Thymus (tissue), 11 donors: ENCODE measurements around the gene CTTN. TPM values are rescaled to one million over a fixed set of nuclear protein-coding genes. Genes with fewer than 3 reads are reported as not detected.

Experiments
- DNase-seq, 9 donors: peaks; one replicate each; pipeline ENCODE4 v3.0.0-alpha.2; 2013; ENCODE audit warnings: low spot score in 9 of 9, low read depth in 6 of 9, missing footprints in 1 of 9
- H3K27ac ChIP-seq, 2 donors: one replicate each; pipeline ENCODE4 v1.5.1; 2013; ENCODE audit warnings: control low read depth in 1 of 2, low read depth in 1 of 2, low read length in 1 of 2, mild to moderate bottlenecking in 1 of 2, moderate library complexity in 1 of 2
- H3K27me3 ChIP-seq, 2 donors: one replicate each; pipeline ENCODE4 v1.5.1; 2013; ENCODE audit warnings: low read length in 1 of 2; ENCODE audit not compliant: control insufficient read depth in 2 of 2, insufficient read depth in 1 of 2
- H3K36me3 ChIP-seq, 2 donors: one replicate each; pipeline ENCODE4 v1.5.1; 2013; ENCODE audit warnings: low read length in 1 of 2, mild to moderate bottlenecking in 1 of 2, moderate library complexity in 1 of 2; ENCODE audit not compliant: control insufficient read depth in 2 of 2, insufficient read depth in 2 of 2
- H3K4me1 ChIP-seq, 2 donors: one replicate each; pipeline ENCODE4 v1.5.1; 2013; ENCODE audit warnings: low read length in 2 of 2; ENCODE audit not compliant: control insufficient read depth in 2 of 2, insufficient read depth in 2 of 2
- H3K4me3 ChIP-seq, 2 donors: one replicate each; pipeline ENCODE4 v1.5.1; 2013; ENCODE audit warnings: low read length in 2 of 2, control low read depth in 1 of 2, mild to moderate bottlenecking in 1 of 2
- H3K9me3 ChIP-seq, 2 donors: one replicate each; pipeline ENCODE4 v1.5.1; 2013; ENCODE audit warnings: low read length in 1 of 2, mild to moderate bottlenecking in 1 of 2; ENCODE audit not compliant: control insufficient read depth in 2 of 2, insufficient read depth in 1 of 2
- WGBS: extraction: QIAGEN DNeasy Blood & Tissue Kit; methylation state at CpG from one replicate; pipeline ENCODE4 v1.1.7; 2013; 5-methylcytosine and 5-hydroxymethylcytosine counted together
- polyA plus RNA-seq: library from polyadenylated mRNA; stranded (reverse); fragments of 200-250 nt; gene quantifications from one replicate; pipeline ENCODE4 v1.2.3, GENCODE V29; 2013
- total RNA-seq: library from RNA; stranded (reverse); fragments of 120-200 nt; gene quantifications from one replicate; pipeline ENCODE4 v1.2.4, GENCODE V29; 2013
- donor health status: healthy.

The CTTN gene
- total and polyA plus RNA-seq, 2 donors: 31.4 to 65.5 TPM

DNA sequence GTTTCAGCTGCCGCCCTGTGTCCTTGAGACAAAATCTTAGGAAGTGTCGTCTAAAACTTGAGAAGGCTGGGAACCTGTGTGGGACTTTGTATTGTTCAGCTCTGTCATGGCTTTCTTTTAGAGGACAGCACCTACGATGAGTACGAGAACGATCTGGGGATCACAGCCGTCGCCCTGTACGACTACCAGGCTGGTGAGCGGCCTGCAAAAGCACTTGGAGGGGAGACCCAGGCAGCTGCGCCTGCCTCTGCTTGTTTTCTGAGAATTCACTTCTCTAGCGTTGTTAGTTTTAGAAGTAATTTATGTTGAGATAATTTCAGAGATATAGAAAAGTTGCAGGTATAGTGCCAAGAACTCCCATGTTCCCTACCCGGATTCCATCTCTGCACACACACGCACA, 35.2 kb downstream of the CTTN start:
- H3K9me3 ChIP-seq: no peaks in the 10 kb centered on the region
- no peak for DNase-seq
- no peak overlapping the region for H3K4me3 ChIP-seq
- H3K27me3 ChIP-seq: no peaks in the 10 kb centered on the region
- H3K4me1 ChIP-seq: no peaks in the 10 kb centered on the region
- peaks cover 8 to 18% of the 10 kb centered on the region in 2 donors for H3K36me3 ChIP-seq
- H3K27ac ChIP-seq: no peak overlapping the region
- 93% methylated on average over 13 of the region's 13 CpGs for WGBS

DNA sequence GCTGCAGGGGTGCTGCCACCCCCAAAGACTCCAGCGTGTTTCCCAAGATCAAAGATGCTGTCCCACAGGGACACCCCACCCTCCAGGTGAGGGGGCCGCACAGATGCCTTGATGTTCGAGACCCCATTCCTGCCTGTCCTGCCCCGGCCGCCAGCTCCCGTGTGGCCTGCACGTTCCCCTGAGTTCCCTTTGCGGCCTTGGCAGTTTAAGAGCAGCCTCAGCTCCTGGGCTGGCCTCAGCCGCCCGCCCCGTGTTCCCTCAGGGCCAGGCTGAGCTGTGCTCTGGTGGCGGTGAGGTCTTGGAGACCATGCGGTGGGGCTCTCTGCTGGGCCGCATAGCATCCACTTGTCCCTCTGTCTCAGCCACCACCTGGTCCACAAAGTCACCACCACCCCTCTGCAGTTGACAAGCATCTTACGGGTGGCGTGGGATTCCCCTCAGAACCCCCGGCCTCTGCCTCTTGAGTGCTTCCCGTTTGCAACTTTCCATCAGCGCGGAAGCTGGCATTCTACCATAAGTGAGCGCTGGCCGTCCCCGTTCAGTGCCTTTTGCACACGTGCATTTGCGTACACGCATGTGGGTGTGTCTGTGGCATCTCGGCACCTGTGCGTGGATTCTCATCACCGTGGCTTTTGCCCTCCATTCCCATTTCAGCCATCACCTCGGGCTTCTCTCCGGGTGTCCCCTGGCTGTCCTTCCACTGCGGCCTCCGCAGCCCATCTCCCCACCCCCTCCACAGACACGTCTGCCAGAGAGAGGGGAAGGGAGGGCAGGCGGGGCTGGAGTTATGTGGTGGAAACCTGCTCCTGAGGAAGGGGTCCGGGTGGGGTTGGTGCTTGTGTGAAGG, 35.9 kb downstream of the CTTN start:
- Histone ChIP-seq H3K27ac (no peak overlapping the region), H3K27me3 (no peaks in the 10 kb centered on the region), H3K4me1 (no peaks in the 10 kb centered on the region), H3K4me3 (no peak overlapping the region), H3K36me3 (peaks cover 8 to 18% of the 10 kb centered on the region in 2 donors), H3K9me3 (no peaks in the 10 kb centered on the region)
- DNase-seq: no peak
- WGBS: 95% methylated on average over 36 of the region's 36 CpGs

DNA sequence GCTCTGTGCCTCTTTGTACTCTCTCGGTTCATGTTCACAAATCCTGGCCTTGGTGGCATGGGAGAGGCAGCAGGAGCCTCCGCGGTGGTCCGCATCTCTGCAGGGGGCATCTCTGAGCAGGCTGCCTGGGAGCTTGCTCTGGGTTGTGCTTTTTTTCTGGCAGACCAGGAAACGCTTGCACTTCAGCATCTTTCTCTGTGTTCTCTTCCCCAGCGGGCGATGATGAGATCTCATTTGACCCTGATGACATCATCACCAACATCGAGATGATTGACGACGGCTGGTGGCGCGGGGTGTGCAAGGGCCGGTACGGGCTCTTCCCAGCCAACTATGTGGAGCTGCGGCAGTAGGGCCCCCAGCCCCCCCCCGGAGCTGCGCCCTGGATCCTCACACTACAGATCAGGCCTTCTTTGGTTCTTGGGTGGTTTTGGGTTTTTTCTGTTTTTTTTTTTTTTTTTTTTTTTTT, 36.5 kb downstream of the CTTN start:
- WGBS: 97% methylated on average over 17 of the region's 17 CpGs
- DNase-seq: no peak
- H3K9me3 ChIP-seq: no peaks in the 10 kb centered on the region
- no peaks in the 10 kb centered on the region for H3K4me1 ChIP-seq
- H3K27me3 ChIP-seq: no peaks in the 10 kb centered on the region
- H3K36me3 ChIP-seq: peaks cover 8 to 18% of the 10 kb centered on the region in 2 donors
- no peak overlapping the region for H3K27ac ChIP-seq
- no peak overlapping the region for H3K4me3 ChIP-seq

DNA sequence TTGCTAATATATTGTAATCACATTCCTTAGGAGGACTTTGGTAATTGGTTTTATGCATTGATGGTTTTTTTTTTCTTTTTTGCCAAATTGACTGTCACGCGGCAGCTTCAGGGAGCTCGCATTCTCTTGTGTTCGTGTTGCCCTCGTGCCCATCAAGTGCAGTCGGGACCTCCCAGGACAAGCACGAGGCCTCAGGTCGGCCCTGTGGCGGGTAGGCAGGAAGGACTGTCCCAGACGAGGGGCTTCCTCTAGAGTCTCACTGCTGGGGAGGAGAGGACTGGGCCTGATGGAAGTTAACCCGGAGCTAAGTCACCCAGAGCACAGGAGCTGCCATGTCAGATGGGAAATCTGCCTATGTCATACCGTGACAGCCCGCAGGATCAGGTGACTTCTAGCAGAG, 37.0 kb downstream of the CTTN start:
- Histone ChIP-seq H3K36me3 (peaks cover 8 to 18% of the 10 kb centered on the region in 2 donors), H3K27ac (no peak overlapping the region), H3K4me3 (no peak overlapping the region), H3K4me1 (no peaks in the 10 kb centered on the region), H3K27me3 (no peaks in the 10 kb centered on the region), H3K9me3 (no peaks in the 10 kb centered on the region)
- no peak for DNase-seq
- 94% methylated on average over 13 of the region's 13 CpGs for WGBS

DNA sequence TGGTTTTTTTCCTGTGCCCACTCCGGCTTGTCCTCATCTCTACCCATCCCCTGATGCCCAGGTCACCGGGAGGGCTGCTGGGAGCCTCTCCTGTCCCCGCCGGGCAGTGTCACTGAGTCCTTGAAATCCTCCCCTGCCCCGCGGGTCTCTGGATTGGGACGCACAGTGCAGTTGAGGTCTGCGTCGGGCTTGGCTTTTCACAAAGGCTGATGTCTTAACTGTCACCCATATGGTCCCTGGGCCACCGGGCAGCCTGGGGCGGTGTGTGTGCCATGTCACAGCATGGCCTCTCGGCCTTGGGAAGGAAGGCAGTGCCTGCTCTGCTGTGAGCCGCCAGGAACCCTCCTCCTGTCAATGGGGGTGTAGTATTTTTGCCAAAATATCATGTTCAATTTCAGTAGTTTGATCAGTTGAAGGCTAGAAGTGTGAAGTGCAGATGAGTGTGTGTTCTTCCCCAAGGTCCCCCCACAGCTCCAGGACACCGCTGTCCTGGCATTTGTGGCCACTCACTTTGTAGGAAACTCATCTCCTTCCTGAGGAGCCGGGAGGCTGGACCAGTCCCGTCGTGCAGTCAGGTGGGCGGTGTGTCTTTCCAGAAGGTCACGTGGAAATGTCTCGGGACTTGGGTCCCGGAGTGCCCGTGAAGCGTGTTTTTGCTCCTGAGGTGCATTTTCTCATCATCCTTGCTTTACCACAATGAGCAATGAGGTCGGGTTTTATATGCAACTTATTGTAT, 37.6 kb downstream of the CTTN start:
- Histone ChIP-seq H3K27ac (no peak overlapping the region), H3K36me3 (peaks cover 8 to 18% of the 10 kb centered on the region in 2 donors), H3K9me3 (no peaks in the 10 kb centered on the region), H3K4me1 (no peaks in the 10 kb centered on the region), H3K4me3 (no peak overlapping the region), H3K27me3 (no peaks in the 10 kb centered on the region)
- DNase-seq: no peak
- 95% methylated on average over 24 of the region's 24 CpGs for WGBS

DNA sequence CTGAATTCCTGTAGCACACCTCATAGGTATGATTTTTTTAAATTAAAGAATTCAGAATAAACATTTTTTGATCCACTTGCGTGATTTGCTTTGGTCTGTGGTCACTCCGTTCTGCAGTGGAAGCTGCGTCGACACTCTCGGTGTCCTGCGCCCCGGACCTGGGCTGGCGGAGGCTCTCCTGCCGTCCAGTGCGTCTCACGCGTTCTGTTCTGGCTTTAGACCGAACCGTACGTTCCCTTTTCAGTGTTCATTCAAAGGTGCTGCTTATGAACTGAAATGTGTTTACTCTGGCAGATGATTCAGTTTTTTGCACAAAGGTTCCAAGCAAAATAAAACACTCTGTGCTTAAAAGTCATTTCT, 38.2 kb downstream of the CTTN start:
- Histone ChIP-seq H3K27ac (no peak overlapping the region), H3K9me3 (no peaks in the 10 kb centered on the region), H3K4me1 (no peaks in the 10 kb centered on the region), H3K27me3 (no peaks in the 10 kb centered on the region), H3K4me3 (no peak overlapping the region), H3K36me3 (peaks cover 8 to 13% of the 10 kb centered on the region in 2 donors)
- DNase-seq: no peak
- WGBS: 96% methylated on average over 15 of the region's 15 CpGs

DNA sequence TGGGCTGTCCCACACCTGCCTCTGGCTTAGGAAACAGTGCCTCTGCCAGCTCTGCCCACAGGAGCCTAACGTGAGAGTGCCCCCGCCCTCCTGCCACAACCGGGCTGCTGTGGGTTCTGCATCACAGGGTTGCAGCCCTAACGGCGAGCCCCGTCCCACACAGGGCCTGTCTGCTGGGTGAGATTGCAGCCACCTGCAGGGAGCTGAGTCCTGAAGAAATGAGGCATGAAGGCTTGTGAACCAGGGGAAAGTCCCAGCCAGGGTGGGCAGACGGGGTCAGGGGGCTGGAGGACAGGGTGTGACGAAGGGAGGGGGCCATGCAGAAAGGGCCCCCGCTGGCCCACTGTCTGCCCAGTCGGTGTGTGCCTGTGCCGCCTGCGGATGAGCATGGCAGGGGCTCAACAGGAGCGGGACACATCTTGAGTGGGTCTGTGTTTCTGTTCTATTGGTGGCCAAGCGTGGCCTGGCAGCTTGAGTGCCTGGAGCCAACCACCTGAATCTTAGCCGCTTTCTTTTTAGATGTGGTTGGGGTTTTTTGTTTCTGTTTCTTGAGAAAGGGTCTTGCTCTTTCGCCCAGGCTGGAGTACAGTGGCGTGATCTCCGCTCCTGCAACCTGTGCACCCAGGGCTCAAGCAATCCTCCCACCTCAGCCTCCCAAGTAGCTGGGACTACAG, 38.9 kb downstream of the CTTN start:
- no peak for DNase-seq
- no peaks in the 10 kb centered on the region for H3K9me3 ChIP-seq
- peaks cover 8 to 9% of the 10 kb centered on the region in 2 donors for H3K36me3 ChIP-seq
- 85% methylated on average over 18 of the region's 18 CpGs for WGBS
- no peaks in the 10 kb centered on the region for H3K27me3 ChIP-seq
- no peak overlapping the region for H3K27ac ChIP-seq
- no peaks in the 10 kb centered on the region for H3K4me1 ChIP-seq
- H3K4me3 ChIP-seq: no peak overlapping the region

DNA sequence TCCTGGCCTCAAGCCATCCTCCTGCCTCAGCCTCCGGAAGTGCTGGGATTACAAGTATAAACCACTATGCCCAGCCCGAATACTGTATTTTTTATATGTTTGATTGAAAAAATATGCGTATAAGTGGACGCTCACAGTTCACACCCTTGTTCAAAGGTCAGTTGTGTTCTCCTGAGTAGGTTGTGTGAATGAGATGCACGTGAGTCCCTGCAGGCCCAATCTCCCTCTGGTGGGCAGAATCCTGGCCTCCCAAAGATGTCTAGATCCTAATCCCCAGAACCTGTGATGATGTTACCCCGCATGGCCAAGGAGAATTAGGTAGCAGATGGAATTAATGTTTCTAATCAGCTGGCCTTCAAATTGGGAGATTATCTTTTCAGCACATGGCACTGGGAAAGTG, 41.9 kb downstream of the CTTN start:
- no peak for DNase-seq
- WGBS: 96% methylated on average over 6 of the region's 6 CpGs
- no peak overlapping the region for H3K4me3 ChIP-seq
- H3K4me1 ChIP-seq: no peaks in the 10 kb centered on the region
- no peak overlapping the region for H3K27ac ChIP-seq
- H3K36me3 ChIP-seq: no peaks in the 10 kb centered on the region
- H3K9me3 ChIP-seq: peaks cover 0 to 1% of the 10 kb centered on the region in 2 donors
- H3K27me3 ChIP-seq: no peaks in the 10 kb centered on the region

DNA sequence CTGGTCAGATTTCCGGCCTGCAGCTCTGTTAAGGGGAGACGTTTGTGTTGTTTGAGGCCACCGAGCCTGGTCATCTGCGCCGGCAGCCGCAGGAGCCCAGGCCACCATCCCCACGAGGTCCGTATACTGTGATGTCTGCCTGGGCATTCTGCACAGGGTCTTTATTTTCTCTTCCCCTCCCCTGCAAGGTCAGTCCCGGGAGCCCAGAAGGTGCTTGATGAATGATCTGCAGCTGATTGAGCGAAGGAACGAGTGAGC, 45.4 kb downstream of the CTTN start:
- H3K9me3 ChIP-seq: peaks cover 1% of the 10 kb centered on the region in 2 donors
- H3K36me3 ChIP-seq: no peaks in the 10 kb centered on the region
- peaks cover 0 to 2% of the 10 kb centered on the region in 2 donors for H3K27me3 ChIP-seq
- H3K27ac ChIP-seq: no peak overlapping the region
- WGBS: 86% methylated on average over 11 of the region's 11 CpGs
- no peak overlapping the region for H3K4me3 ChIP-seq
- no peaks in the 10 kb centered on the region for H3K4me1 ChIP-seq
- DNase-seq: no peak
